ENCODE results near the gene PPM1H.
"Not testable (repeated sequence)": the region's sequence is repeated elsewhere in the genome, so short reads cannot be mapped to it uniquely, and the experiment has no call there.

PPM1H gene

DNA sequence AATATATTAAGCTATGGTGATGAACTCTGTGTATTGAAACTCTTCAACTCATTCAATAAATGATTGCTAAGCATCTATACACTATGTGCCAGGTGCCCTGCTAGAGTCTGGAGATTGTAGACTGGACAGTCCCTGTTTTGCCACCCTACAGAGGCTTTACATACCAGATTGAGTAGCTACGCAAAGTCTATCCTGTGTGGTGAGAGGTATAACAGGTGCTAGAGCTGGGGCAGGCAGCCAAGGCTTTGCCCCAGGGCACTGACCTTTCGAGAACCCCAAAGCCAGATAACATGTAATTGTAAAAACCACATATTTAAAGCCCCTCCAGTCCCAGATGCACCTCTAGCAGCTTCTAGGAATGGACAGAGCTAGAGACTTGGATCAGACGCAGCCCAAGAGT lies 52.8 kb downstream of the PPM1H start:
- no peak for DNase-seq (ENCODE audit: low read depth)
- TF ChIP-seq MAX (IDR thresholded peaks at IDR 0.05; ENCODE audit: low read depth, low read length): no peak
- TF ChIP-seq MYC (IDR thresholded peaks at IDR 0.05; ENCODE audit: low read depth, low read length): no peak
- TF ChIP-seq, protein P1, sequence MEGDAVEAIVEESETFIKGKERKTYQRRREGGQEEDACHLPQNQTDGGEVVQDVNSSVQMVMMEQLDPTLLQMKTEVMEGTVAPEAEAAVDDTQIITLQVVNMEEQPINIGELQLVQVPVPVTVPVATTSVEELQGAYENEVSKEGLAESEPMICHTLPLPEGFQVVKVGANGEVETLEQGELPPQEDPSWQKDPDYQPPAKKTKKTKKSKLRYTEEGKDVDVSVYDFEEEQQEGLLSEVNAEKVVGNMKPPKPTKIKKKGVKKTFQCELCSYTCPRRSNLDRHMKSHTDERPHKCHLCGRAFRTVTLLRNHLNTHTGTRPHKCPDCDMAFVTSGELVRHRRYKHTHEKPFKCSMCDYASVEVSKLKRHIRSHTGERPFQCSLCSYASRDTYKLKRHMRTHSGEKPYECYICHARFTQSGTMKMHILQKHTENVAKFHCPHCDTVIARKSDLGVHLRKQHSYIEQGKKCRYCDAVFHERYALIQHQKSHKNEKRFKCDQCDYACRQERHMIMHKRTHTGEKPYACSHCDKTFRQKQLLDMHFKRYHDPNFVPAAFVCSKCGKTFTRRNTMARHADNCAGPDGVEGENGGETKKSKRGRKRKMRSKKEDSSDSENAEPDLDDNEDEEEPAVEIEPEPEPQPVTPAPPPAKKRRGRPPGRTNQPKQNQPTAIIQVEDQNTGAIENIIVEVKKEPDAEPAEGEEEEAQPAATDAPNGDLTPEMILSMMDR (IDR thresholded peaks at IDR 0.05; ENCODE audit: low read depth, low read length): no peak
- no peak for TF ChIP-seq POLR2A (IDR thresholded peaks at IDR 0.05; ENCODE audit: extremely low read depth, insufficient read length)
- no peak overlapping the region for H3K4me3 ChIP-seq (ENCODE audit: low read depth, low read length)

- DNase-seq (ENCODE audit: low read depth): no peak
These were observed 55.3 kb downstream of the PPM1H start for GRCh38 chr12:62879691-62880090.

GRCh38 chr12:62879228-62879627 lies 55.7 kb downstream of the PPM1H start:
- not testable (repeated sequence) for DNase-seq (ENCODE audit: low read depth); H3K4me3 ChIP-seq (ENCODE audit: low read depth, low read length)

More at GRCh38 chr12:62879691-62880090, 55.3 kb downstream of the PPM1H start:
- no peak overlapping the region for H3K4me3 ChIP-seq (ENCODE audit: low read depth, low read length)
- TF ChIP-seq, protein P1 (IDR thresholded peaks at IDR 0.05; ENCODE audit: low read depth, low read length): no peak
- TF ChIP-seq MYC (IDR thresholded peaks at IDR 0.05; ENCODE audit: low read depth, low read length) (no peak), MAX (IDR thresholded peaks at IDR 0.05; ENCODE audit: low read depth, low read length) (no peak), POLR2A (IDR thresholded peaks at IDR 0.05; ENCODE audit: extremely low read depth, insufficient read length) (no peak)

- H3K4me3 ChIP-seq (ENCODE audit: low read depth, low read length): no peak overlapping the region
- TF ChIP-seq, protein P1 (IDR thresholded peaks at IDR 0.05; ENCODE audit: low read depth, low read length): no peak
- no peak for TF ChIP-seq MAX (IDR thresholded peaks at IDR 0.05; ENCODE audit: low read depth, low read length)
- no peak for TF ChIP-seq MYC (IDR thresholded peaks at IDR 0.05; ENCODE audit: low read depth, low read length)
- TF ChIP-seq POLR2A (IDR thresholded peaks at IDR 0.05; ENCODE audit: extremely low read depth, insufficient read length): no peak
These were observed 56.7 kb downstream of the PPM1H start for GRCh38 chr12:62878211-62878610.

GRCh38 chr12:62876938-62877548 lies 57.9 kb downstream of the PPM1H start:
- DNase-seq (ENCODE audit: low read depth): no peak
- H3K4me3 ChIP-seq (ENCODE audit: low read depth, low read length): no peak overlapping the region
- TF ChIP-seq POLR2A (IDR thresholded peaks at IDR 0.05; ENCODE audit: extremely low read depth, insufficient read length): no peak
- TF ChIP-seq, protein P1 (IDR thresholded peaks at IDR 0.05; ENCODE audit: low read depth, low read length): no peak
- TF ChIP-seq MAX (IDR thresholded peaks at IDR 0.05; ENCODE audit: low read depth, low read length): no peak
- no peak for TF ChIP-seq MYC (IDR thresholded peaks at IDR 0.05; ENCODE audit: low read depth, low read length)

More at GRCh38 chr12:62878211-62878610, 56.7 kb downstream of the PPM1H start:
- no peak for DNase-seq (ENCODE audit: low read depth)

DNA sequence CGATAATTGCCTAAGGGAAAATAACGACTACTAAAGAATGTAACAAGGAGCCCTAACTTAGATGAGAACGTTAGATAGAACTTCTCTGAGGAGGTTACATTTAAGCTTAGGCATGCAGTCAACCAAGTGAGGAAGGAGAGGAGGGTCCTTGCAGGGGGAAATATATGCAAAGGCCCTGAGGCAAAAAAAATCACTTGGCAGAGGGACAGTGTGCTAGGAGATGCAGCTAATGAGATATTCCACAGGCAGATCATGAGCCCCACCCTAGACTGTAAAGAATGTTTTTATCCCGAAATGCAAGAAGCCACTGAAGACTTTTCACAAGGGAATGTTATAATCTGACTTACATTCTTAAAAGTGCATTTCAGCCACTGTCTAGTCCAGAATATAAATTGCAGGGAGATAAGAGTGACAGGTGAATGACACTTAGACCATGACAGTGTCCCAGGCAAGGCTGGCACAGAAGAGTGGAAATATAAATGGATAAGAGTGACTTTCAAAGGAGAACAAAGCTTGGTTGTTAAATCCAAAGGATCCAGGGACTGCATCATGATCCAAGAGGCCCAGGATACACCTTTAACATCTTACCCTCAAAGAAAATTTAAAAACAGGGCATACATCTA lies 61.0 kb downstream of the PPM1H start:
- DNase-seq (ENCODE audit: low read depth): no peak
- no peak for TF ChIP-seq POLR2A (IDR thresholded peaks at IDR 0.05; ENCODE audit: extremely low read depth, insufficient read length)
- no peak for TF ChIP-seq MAX (IDR thresholded peaks at IDR 0.05; ENCODE audit: low read depth, low read length)
- TF ChIP-seq, protein P1 (IDR thresholded peaks at IDR 0.05; ENCODE audit: low read depth, low read length): no peak
- TF ChIP-seq MYC (IDR thresholded peaks at IDR 0.05; ENCODE audit: low read depth, low read length): no peak
- no peak overlapping the region for H3K4me3 ChIP-seq (ENCODE audit: low read depth, low read length)
